ENCODE data around the gene ANO4. TPM values are rescaled to one million over a fixed set of nuclear protein-coding genes. Genes with fewer than 3 reads are reported as not detected.

Gene ANO4
- polyA plus RNA-seq, 1 donor (not counting 4 experiments of a cell fraction or from before 2014, with no cell fraction given), result 18.1 TPM

DNA sequence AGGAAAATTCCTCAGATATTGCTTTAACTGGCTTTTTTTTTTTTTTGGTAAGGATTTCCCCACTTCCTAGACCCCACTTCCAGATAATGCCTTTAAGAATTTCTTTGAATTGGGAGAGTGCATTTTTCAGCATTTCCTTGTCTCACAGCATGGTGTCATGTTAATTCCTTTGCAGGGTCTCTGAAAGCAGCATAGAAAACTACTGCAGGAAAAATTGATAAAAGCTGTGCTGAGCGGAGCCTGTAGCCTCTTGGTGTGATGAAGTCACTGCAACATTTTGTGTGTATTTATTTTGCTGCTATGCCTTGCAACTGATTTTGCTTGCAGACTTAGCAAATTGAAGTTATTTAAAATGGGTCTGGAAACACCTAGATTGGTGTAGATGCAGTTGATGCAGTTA lies 2.7 kb downstream of the ANO4 start:
- Histone ChIP-seq H4K20me1 (ENCODE audit: control insufficient read depth, extremely low read depth, insufficient read depth, low read length) (no peaks in the 10 kb centered on the region), H3K79me2 (ENCODE audit: control insufficient read depth, insufficient read depth, low read length) (no peaks in the 10 kb centered on the region), H3K36me3 (ENCODE audit: control insufficient read depth in 2 of 2, extremely low read depth in 1 of 2, insufficient read depth in 2 of 2, low read length in 2 of 2) (no peaks in the 10 kb centered on the region), H3K9me3 (ENCODE audit: control insufficient read depth, low read depth, low read length) (no peaks in the 10 kb centered on the region), H2AFZ (ENCODE audit: control insufficient read depth, low read length) (no peak overlapping the region), H3K27ac (ENCODE audit: control insufficient read depth, insufficient read depth, low read length) (no peak overlapping the region), H3K27me3 (ENCODE audit: control insufficient read depth, extremely low read depth, insufficient read depth, low read length) (no peaks in the 10 kb centered on the region), H3K9ac (ENCODE audit: control insufficient read depth, extremely low read depth, insufficient read depth, low read length) (no peak overlapping the region), H3K4me2 (ENCODE audit: control insufficient read depth, extremely low read depth, insufficient read depth, low read depth, low read length) (no peak overlapping the region), H3K9me1 (ENCODE audit: control insufficient read depth, extremely low read depth, insufficient read depth, low read length) (no peaks in the 10 kb centered on the region), H3K4me3 (ENCODE audit: control insufficient read depth in 2 of 3, extremely low read depth in 1 of 3, insufficient read depth in 2 of 3, low read depth in 1 of 3, low read length in 3 of 3) (no peak overlapping the region), H3K4me1 (ENCODE audit: control insufficient read depth, extremely low read depth, insufficient read depth, low read length) (peaks cover 29% of the 10 kb centered on the region)
- dilution Hi-C loops (cut with MboI; ENCODE audit: extremely low pct_ligation_motif_present, low sequenced_read_pairs), result no loop called here
- no peak for DNase-seq (ENCODE audit: low read depth, low spot score)
- FAIRE-seq, result no peak
- no peak for TF ChIP-seq EZH2 (IDR thresholded peaks at IDR 0.05; ENCODE audit: low read length)
- TF ChIP-seq, protein P1, sequence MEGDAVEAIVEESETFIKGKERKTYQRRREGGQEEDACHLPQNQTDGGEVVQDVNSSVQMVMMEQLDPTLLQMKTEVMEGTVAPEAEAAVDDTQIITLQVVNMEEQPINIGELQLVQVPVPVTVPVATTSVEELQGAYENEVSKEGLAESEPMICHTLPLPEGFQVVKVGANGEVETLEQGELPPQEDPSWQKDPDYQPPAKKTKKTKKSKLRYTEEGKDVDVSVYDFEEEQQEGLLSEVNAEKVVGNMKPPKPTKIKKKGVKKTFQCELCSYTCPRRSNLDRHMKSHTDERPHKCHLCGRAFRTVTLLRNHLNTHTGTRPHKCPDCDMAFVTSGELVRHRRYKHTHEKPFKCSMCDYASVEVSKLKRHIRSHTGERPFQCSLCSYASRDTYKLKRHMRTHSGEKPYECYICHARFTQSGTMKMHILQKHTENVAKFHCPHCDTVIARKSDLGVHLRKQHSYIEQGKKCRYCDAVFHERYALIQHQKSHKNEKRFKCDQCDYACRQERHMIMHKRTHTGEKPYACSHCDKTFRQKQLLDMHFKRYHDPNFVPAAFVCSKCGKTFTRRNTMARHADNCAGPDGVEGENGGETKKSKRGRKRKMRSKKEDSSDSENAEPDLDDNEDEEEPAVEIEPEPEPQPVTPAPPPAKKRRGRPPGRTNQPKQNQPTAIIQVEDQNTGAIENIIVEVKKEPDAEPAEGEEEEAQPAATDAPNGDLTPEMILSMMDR (optimal IDR thresholded peaks at IDR 0.05 in 1 of 3, IDR thresholded peaks at IDR 0.05 in 1 of 3, conservative IDR thresholded peaks at IDR 0.05 in 1 of 3; ENCODE audit: extremely low read depth in 1 of 3, insufficient read depth in 2 of 3, low read length in 3 of 3), result no peak

DNA sequence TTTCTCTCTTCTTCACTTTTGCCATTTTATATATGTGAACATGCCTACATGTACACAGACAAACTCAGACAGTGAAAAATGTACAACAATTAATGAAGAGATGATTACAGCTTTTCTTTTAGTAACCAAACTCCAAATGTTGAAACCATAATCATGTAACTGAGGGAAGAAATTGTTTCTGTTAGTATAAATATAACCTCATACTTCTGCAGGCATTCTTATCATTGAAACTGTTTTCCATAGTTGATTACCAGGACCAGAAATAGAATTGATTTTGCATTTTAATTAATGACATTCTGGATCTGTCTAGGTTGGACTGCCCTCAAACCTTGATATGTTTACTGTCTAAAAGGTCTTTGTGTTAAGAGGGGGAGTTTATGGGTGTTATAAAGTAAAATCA lies 3.2 kb downstream of the ANO4 start:
- Histone ChIP-seq H4K20me1 (ENCODE audit: control insufficient read depth, extremely low read depth, insufficient read depth, low read length) (no peaks in the 10 kb centered on the region), H3K9me3 (ENCODE audit: control insufficient read depth, low read depth, low read length) (no peaks in the 10 kb centered on the region), H3K27me3 (ENCODE audit: control insufficient read depth, extremely low read depth, insufficient read depth, low read length) (no peaks in the 10 kb centered on the region), H3K9me1 (ENCODE audit: control insufficient read depth, extremely low read depth, insufficient read depth, low read length) (no peaks in the 10 kb centered on the region), H3K4me2 (ENCODE audit: control insufficient read depth, extremely low read depth, insufficient read depth, low read depth, low read length) (no peak overlapping the region), H3K4me1 (ENCODE audit: control insufficient read depth, extremely low read depth, insufficient read depth, low read length) (peaks cover 29% of the 10 kb centered on the region), H3K79me2 (ENCODE audit: control insufficient read depth, insufficient read depth, low read length) (no peaks in the 10 kb centered on the region), H3K9ac (ENCODE audit: control insufficient read depth, extremely low read depth, insufficient read depth, low read length) (no peak overlapping the region), H3K4me3 (ENCODE audit: control insufficient read depth in 2 of 3, extremely low read depth in 1 of 3, insufficient read depth in 2 of 3, low read depth in 1 of 3, low read length in 3 of 3) (no peak overlapping the region), H3K36me3 (ENCODE audit: control insufficient read depth in 2 of 2, extremely low read depth in 1 of 2, insufficient read depth in 2 of 2, low read length in 2 of 2) (no peaks in the 10 kb centered on the region), H3K27ac (ENCODE audit: control insufficient read depth, insufficient read depth, low read length) (no peak overlapping the region), H2AFZ (ENCODE audit: control insufficient read depth, low read length) (no peak overlapping the region)
- dilution Hi-C loops (cut with MboI; ENCODE audit: extremely low pct_ligation_motif_present, low sequenced_read_pairs), result no loop called here
- DNase-seq (ENCODE audit: low read depth, low spot score) (no peak), FAIRE-seq (no peak)
- TF ChIP-seq EZH2 (IDR thresholded peaks at IDR 0.05; ENCODE audit: low read length), result no peak
- TF ChIP-seq, protein P1 (optimal IDR thresholded peaks at IDR 0.05 in 1 of 3, IDR thresholded peaks at IDR 0.05 in 1 of 3, conservative IDR thresholded peaks at IDR 0.05 in 1 of 3; ENCODE audit: extremely low read depth in 1 of 3, insufficient read depth in 2 of 3, low read length in 3 of 3), result no peak

Measured in keratinocyte (primary cell).